Stimulated activated CD4-positive, alpha-beta T cell treated with anti-CD3 and anti-CD28 coated beads, TNF-alpha, amount 100 ng/mL, for 4 hours (primary cell): ENCODE results near the gene NFKBIE.
A peak's percentile ranks its signal among the peaks of the same experiment; 100 is the strongest.

Source experiments
- DNase-seq, 3 experiments: peaks; one replicate each; pipeline ENCODE4 v3.0.0-alpha.2; 2020; ENCODE audit warnings: low read depth in 3 of 3

The NFKBIE gene

GRCh38 chr6:44297063-44298038, 32.0 kb upstream of the NFKBIE start:
- peak in 1 of 3 experiments; percentile 29 for DNase-seq

- DNase-seq = no peak
Measured at GRCh38 chr6:44294832-44295791, 29.8 kb upstream of the NFKBIE start.

- no peak for DNase-seq
Measured at GRCh38 chr6:44292661-44293365, 27.5 kb upstream of the NFKBIE start.

GRCh38 chr6:44291841-44292240, 26.5 kb upstream of the NFKBIE start:
- no peak for DNase-seq

- DNase-seq = no peak
Measured at GRCh38 chr6:44289726-44290260, 24.4 kb upstream of the NFKBIE start.

- no peak for DNase-seq
Measured at GRCh38 chr6:44286747-44287146, 21.4 kb upstream of the NFKBIE start.

GRCh38 chr6:44286285-44286565, 20.9 kb upstream of the NFKBIE start:
- no peak for DNase-seq

- no peak for DNase-seq
Measured at GRCh38 chr6:44285552-44286284, 20.4 kb upstream of the NFKBIE start.

- no peak for DNase-seq
Measured at GRCh38 chr6:44284867-44285266, 19.5 kb upstream of the NFKBIE start.

- DNase-seq = no peak
Measured at GRCh38 chr6:44284121-44284520, 18.8 kb upstream of the NFKBIE start.

GRCh38 chr6:44278774-44279697, 13.7 kb upstream of the NFKBIE start:
- DNase-seq = no peak

GRCh38 chr6:44278315-44278714, 13.0 kb upstream of the NFKBIE start:
- DNase-seq = no peak

- DNase-seq = no peak
Measured at GRCh38 chr6:44277763-44278162, 12.4 kb upstream of the NFKBIE start.

GRCh38 chr6:44276667-44277640, 11.6 kb upstream of the NFKBIE start:
- DNase-seq = no peak

GRCh38 chr6:44275749-44276648, 10.6 kb upstream of the NFKBIE start:
- DNase-seq = no peak

- DNase-seq = no peak
Measured at GRCh38 chr6:44275271-44275748, 10.0 kb upstream of the NFKBIE start.

- no peak for DNase-seq
Measured at GRCh38 chr6:44273617-44274016, 8.3 kb upstream of the NFKBIE start.
